Endothelial cell (in vitro differentiated cells): Measurements from ENCODE around the gene ANKZF1. TPM values are rescaled to one million over a fixed set of nuclear protein-coding genes. Genes with fewer than 3 reads are reported as not detected.
A peak's percentile ranks its signal among the peaks of the same experiment; 100 is the strongest.
"Not testable (repeated sequence)": the region's sequence is repeated elsewhere in the genome, so short reads cannot be mapped to it uniquely, and the experiment has no call there.

Experiments used
- DNase-seq: peaks from one replicate; pipeline ENCODE4 v3.0.0; 2021; ENCODE audit warnings: low spot score
- H3K27ac Mint-ChIP-seq: one replicate; pipeline ENCODE4 v1.8.0; 2021; ENCODE audit warnings: mixed read lengths, inconsistent platforms; ENCODE audit not compliant: unreplicated experiment
- H3K27me3 Mint-ChIP-seq: one replicate; pipeline ENCODE4 v1.8.0; 2021; ENCODE audit warnings: mild to moderate bottlenecking, moderate library complexity, mixed read lengths, inconsistent platforms; ENCODE audit not compliant: unreplicated experiment
- H3K36me3 Mint-ChIP-seq: one replicate; pipeline ENCODE4 v1.8.0; 2021; ENCODE audit warnings: mild to moderate bottlenecking, low read depth, mixed read lengths, inconsistent platforms; ENCODE audit not compliant: unreplicated experiment
- H3K4me1 Mint-ChIP-seq: one replicate; pipeline ENCODE4 v1.8.0; 2021; ENCODE audit warnings: mild to moderate bottlenecking, mixed read lengths, inconsistent platforms; ENCODE audit not compliant: unreplicated experiment
- H3K4me3 Mint-ChIP-seq: one replicate; pipeline ENCODE4 v1.8.0; 2021; ENCODE audit warnings: mild to moderate bottlenecking, mixed read lengths, inconsistent platforms; ENCODE audit not compliant: unreplicated experiment
- H3K9me3 Mint-ChIP-seq: one replicate; pipeline ENCODE4 v1.8.0; 2021; ENCODE audit warnings: mixed read lengths, inconsistent platforms; ENCODE audit not compliant: unreplicated experiment
- CTCF ChIP-seq: fragments of 200-600 bp; sonication (generic); IDR thresholded peaks from one replicate; pipeline ENCODE4 v1.5.0; 2021; ENCODE audit warnings: antibody characterized with exemption; ENCODE audit not compliant: unreplicated experiment
- total RNA-seq: library from RNA; stranded (reverse); fragmentation: NEBNext Ultra II Directional; extraction: Animal tissue kit (Norgen Biotek cat#: 25700); gene quantifications from one replicate; pipeline ENCODE4 v1.2.1, GENCODE V29; 2021; ENCODE audit not compliant: unreplicated experiment

The ANKZF1 gene
- total RNA-seq, 1 donor from 2014 or later = 43.8 TPM

- Mint-ChIP-seq H3K27me3 (peaks cover 4% of the 10 kb centered on the region), H3K27ac (no peak overlapping the region), H3K9me3 (no peaks in the 10 kb centered on the region), H3K4me1 (peaks cover 5% of the 10 kb centered on the region), H3K36me3 (no peaks in the 10 kb centered on the region), H3K4me3 (no peak overlapping the region)
- no peak for DNase-seq
- no peak for TF ChIP-seq CTCF
These were observed 30.0 kb upstream of the ANKZF1 start for GRCh38 chr2:219199470-219200211.

- H3K9me3 Mint-ChIP-seq, H3K27me3 Mint-ChIP-seq, DNase-seq, H3K4me3 Mint-ChIP-seq, H3K4me1 Mint-ChIP-seq, H3K36me3 Mint-ChIP-seq: not testable (repeated sequence)
- peak overlapping the region; percentile 42 for H3K27ac Mint-ChIP-seq
These were observed 28.9 kb upstream of the ANKZF1 start for GRCh38 chr2:219200502-219201326.

GRCh38 chr2:219201331-219201730, 28.3 kb upstream of the ANKZF1 start:
- DNase-seq, H3K4me3 Mint-ChIP-seq, H3K4me1 Mint-ChIP-seq, H3K27me3 Mint-ChIP-seq, H3K27ac Mint-ChIP-seq, H3K36me3 Mint-ChIP-seq, H3K9me3 Mint-ChIP-seq: not testable (repeated sequence)

GRCh38 chr2:219204425-219205164, 25.0 kb upstream of the ANKZF1 start:
- no peak overlapping the region for H3K27ac Mint-ChIP-seq
- TF ChIP-seq CTCF = no peak
- H3K9me3 Mint-ChIP-seq = no peaks in the 10 kb centered on the region

DNA sequence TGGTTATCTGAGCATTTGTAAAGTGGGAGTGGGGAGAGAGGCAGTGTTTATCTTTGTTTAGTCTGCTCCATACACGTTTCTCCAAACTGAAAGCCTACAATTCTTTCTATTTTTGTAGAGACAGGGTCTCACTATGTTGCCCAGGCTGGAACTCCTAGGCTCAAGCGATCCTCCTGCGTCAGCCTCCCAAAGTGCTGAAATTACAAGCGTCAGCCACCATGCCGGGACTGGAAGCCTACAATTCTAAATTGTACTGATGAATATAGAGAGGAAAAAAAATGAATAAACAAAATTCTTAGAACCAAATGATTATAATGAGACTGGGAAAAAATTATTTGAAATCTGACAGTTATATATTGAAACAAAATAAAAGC, 24.5 kb upstream of the ANKZF1 start:
- no peak for TF ChIP-seq CTCF
- no peak overlapping the region for H3K27ac Mint-ChIP-seq
- no peak overlapping the region for H3K4me3 Mint-ChIP-seq
- peaks cover 8% of the 10 kb centered on the region for H3K27me3 Mint-ChIP-seq
- H3K36me3 Mint-ChIP-seq = peaks cover 14% of the 10 kb centered on the region
- no peak for DNase-seq
- H3K9me3 Mint-ChIP-seq = no peaks in the 10 kb centered on the region
- peaks cover 17% of the 10 kb centered on the region for H3K4me1 Mint-ChIP-seq

More at GRCh38 chr2:219204425-219205164, 25.0 kb upstream of the ANKZF1 start:
- DNase-seq = no peak
- peaks cover 17% of the 10 kb centered on the region for H3K4me1 Mint-ChIP-seq
- H3K27me3 Mint-ChIP-seq = peaks cover 8% of the 10 kb centered on the region
- H3K36me3 Mint-ChIP-seq = peaks cover 13% of the 10 kb centered on the region
- H3K4me3 Mint-ChIP-seq = no peak overlapping the region
